ENCODE measurements around the gene PYY.

PYY gene

GRCh38 chr17:43915559-43915958 lies 38.2 kb downstream of the PYY start:
- DNase-seq (ENCODE audit: low read depth, low spot score) = no peak

- no peak for DNase-seq (ENCODE audit: low read depth, low spot score)
Measured at GRCh38 chr17:43914451-43914850, 39.3 kb downstream of the PYY start.

- DNase-seq (ENCODE audit: low read depth, low spot score) = no peak
Measured at GRCh38 chr17:43913584-43913983, 40.2 kb downstream of the PYY start.

GRCh38 chr17:43912635-43913304 lies 41.0 kb downstream of the PYY start:
- no peak for DNase-seq (ENCODE audit: low read depth, low spot score)

GRCh38 chr17:43911904-43912303 lies 41.8 kb downstream of the PYY start:
- DNase-seq (ENCODE audit: low read depth, low spot score) = no peak

GRCh38 chr17:43909537-43910231 lies 44.1 kb downstream of the PYY start:
- no peak for DNase-seq (ENCODE audit: low read depth, low spot score)

GRCh38 chr17:43907998-43908721 lies 45.6 kb downstream of the PYY start:
- peak; percentile 76 for DNase-seq (ENCODE audit: low read depth, low spot score)

- peak; percentile 89 for DNase-seq (ENCODE audit: low read depth, low spot score)
Measured at GRCh38 chr17:43907425-43907981, 46.2 kb downstream of the PYY start, which contains the start of gene MPP2. Gene MPP2 (minus strand): TSS chr17:43907536. CDS start chr17:43904460, 3,076 bp downstream.

- DNase-seq (ENCODE audit: low read depth, low spot score) = no peak
Measured at GRCh38 chr17:43906951-43907424, 46.8 kb downstream of the PYY start.

- DNase-seq (ENCODE audit: low read depth, low spot score) = peak; percentile 84
Measured at GRCh38 chr17:43905985-43906852, 47.5 kb downstream of the PYY start.

GRCh38 chr17:43905400-43905984 lies 48.2 kb downstream of the PYY start:
- DNase-seq (ENCODE audit: low read depth, low spot score) = no peak
